ENCODE measurements around the gene ENOX2.

ENOX2 gene

DNA sequence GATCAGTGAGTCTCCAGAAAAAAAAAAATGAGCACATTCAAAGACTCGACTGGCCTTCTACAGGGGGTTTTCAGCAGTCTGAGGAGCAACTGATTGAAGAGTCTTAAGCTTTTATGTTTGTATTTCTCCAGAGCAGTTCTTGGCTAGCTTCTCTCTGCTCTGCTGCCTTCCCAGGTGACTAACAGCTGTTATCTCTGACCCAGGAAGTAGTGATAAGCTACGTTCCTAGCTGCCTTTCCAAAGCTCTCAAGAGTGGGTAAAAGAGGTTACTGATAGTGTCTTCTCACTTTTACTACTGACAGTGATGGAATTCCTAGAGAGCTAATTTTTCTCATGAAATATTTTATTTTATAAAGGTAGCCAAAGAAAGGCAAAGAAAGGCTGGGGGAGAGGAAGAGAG, 66.6 kb downstream of the ENOX2 start:
- TF ChIP-seq, protein P1, sequence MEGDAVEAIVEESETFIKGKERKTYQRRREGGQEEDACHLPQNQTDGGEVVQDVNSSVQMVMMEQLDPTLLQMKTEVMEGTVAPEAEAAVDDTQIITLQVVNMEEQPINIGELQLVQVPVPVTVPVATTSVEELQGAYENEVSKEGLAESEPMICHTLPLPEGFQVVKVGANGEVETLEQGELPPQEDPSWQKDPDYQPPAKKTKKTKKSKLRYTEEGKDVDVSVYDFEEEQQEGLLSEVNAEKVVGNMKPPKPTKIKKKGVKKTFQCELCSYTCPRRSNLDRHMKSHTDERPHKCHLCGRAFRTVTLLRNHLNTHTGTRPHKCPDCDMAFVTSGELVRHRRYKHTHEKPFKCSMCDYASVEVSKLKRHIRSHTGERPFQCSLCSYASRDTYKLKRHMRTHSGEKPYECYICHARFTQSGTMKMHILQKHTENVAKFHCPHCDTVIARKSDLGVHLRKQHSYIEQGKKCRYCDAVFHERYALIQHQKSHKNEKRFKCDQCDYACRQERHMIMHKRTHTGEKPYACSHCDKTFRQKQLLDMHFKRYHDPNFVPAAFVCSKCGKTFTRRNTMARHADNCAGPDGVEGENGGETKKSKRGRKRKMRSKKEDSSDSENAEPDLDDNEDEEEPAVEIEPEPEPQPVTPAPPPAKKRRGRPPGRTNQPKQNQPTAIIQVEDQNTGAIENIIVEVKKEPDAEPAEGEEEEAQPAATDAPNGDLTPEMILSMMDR (IDR thresholded peaks at IDR 0.05; ENCODE audit: insufficient read depth, low read depth, low read length, missing control alignments), result no peak
- H3K4me3 ChIP-seq (ENCODE audit: low read depth, low read length), result no peak overlapping the region
- no peak for DNase-seq (ENCODE audit: low read depth)

DNA sequence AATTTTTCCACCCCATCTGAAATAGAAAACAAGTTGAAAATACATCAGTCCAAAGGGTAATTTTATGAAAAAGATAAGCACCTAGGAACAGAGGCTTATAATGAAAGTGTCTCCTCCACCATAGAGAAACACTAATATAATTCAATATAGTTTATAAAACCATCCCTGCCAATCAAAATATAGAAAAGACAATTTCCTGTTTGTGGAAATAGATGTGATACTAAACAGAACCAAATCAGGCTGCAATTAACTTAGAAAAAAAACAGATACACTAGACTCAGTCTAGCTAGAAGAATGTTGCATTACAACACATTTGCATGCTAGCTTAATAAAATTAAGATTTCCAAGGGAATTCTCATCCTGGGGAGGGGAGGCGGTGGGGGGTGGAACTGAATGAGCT, 68.2 kb downstream of the ENOX2 start:
- TF ChIP-seq, protein P1 (IDR thresholded peaks at IDR 0.05; ENCODE audit: insufficient read depth, low read depth, low read length, missing control alignments), result no peak
- no peak for DNase-seq (ENCODE audit: low read depth)
- H3K4me3 ChIP-seq (ENCODE audit: low read depth, low read length), result no peak overlapping the region

DNA sequence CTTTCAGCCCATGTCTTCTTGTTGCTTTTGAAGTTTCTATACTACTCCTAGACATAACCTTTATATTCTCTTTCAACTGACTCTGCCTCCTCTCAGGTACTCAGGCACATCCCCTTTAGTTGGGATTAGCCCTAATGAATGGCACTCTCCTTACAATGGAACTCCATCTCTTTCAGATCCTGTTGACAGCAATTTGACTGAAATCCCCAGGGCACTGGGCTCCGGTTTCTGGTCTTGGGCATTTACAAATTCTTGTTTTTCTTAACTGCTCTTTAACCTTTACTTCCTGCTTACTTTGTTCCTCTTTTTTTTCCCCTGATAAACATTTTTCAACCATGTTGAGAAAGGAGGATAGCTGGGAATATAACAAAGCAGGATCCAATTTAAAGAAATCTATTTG, 68.9 kb downstream of the ENOX2 start:
- no peak for DNase-seq (ENCODE audit: low read depth)
- no peak overlapping the region for H3K4me3 ChIP-seq (ENCODE audit: low read depth, low read length)
- TF ChIP-seq, protein P1 (IDR thresholded peaks at IDR 0.05; ENCODE audit: insufficient read depth, low read depth, low read length, missing control alignments), result no peak

DNA sequence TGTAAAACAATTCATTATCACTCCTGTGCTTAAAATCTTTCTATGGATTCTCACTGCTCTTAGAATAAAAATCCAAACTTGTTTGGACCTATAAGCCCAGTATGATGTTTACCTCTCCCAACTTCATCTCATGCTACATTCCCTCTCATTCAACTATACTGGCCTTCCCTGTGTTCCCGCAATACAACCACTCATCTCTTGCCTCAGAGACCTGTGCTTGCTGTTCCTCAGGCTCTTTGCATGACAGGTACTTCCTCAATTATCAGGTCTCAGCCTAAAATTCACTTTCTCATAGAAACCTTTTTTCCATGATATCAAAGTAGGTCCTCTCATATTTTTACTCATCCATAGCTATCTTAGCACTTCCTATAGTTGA, 71.7 kb downstream of the ENOX2 start:
- no peak overlapping the region for H3K4me3 ChIP-seq (ENCODE audit: low read depth, low read length)
- no peak for DNase-seq (ENCODE audit: low read depth)
- TF ChIP-seq, protein P1 (IDR thresholded peaks at IDR 0.05; ENCODE audit: insufficient read depth, low read depth, low read length, missing control alignments), result no peak

DNA sequence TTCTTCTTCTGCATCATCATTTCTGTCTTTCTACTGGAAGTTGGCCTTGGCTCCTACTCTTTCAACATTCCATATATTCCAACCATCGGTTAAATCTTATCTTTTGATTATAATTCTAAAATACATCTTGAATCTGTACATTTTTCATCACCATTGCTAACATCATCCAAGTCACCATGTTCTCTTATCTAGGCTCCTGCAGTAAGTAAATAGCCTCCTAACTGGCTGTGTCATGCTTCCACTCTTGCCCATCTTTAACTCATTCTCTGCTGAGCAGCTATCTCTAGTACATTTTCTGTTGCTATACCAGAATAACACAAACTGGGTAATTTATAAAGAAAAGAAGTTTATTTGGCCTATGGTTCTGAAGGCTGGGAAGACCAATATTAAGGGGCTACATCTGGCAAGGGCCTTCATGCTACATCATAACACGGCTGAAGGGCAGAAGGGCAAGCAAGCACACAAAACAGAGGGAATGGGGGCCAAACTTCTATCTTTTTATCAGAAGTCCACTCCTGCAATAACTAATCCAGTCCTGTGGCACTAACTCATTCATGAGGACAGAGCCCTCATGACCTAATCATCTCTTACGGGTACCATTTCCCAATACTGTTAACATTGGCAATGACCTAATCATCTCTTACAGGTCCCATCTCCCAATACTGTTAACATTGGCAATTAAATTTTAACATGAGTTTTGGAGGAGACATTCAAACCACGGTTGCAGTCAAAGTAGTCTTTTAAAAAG, 72.2 kb downstream of the ENOX2 start:
- H3K4me3 ChIP-seq (ENCODE audit: low read depth, low read length), result no peak overlapping the region
- no peak for DNase-seq (ENCODE audit: low read depth)
- TF ChIP-seq, protein P1 (IDR thresholded peaks at IDR 0.05; ENCODE audit: insufficient read depth, low read depth, low read length, missing control alignments), result no peak

DNA sequence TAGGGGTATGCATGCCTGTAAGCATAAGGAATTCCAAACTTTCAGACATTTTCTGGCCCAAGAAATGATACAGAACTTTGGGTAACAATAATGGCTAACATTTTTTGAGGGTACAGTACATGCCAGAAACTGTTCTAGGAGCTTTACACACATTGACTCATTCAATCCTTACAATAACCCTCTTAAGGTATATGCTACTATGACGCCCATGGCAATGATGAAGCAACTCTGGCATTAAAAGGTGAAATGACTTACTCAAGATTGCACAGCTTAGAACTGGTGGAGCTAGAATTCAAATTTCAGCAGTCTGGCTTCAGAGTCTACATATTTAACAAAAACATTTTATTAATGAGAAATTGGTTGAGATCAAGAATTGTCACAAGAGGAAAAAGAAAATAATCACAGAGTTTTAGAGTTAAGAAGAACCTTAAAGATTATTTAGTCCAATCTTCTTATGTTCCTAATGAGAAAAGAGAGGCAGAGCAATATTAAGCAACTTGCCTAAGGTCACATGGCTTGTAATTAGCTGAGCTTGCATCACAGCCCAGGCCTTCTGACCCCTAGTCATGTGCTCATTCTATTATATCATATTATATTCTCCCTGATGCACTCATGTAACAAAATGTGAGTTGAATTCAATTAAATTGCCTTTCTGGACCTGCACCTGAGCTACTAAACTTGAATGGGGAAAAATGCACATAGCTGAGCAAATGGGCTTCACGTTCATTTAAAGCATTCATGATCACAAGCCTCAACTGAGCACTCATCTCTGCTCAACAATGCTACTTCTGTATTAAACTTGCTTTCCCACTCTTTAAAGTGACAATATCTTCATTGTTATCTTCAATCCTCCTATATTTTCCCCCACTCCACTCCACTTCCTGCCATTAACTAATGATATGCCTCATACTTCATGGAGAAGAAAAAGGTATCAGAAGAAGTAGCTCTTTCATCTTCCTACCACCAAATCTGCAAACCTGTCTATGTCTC, 73.2 kb downstream of the ENOX2 start:
- no peak for DNase-seq (ENCODE audit: low read depth)
- no peak overlapping the region for H3K4me3 ChIP-seq (ENCODE audit: low read depth, low read length)
- TF ChIP-seq, protein P1 (IDR thresholded peaks at IDR 0.05; ENCODE audit: insufficient read depth, low read depth, low read length, missing control alignments), result no peak
